Upper lobe of left lung (tissue), 4 donors: ENCODE measurements around the gene NEU4.

ENCODE experiments used
- EP300 ChIP-seq, 4 donors: sonication (generic); formaldehyde crosslinking; IDR thresholded peaks; one replicate each; pipeline ENCODE4 v1.5.1; 2017; ENCODE audit warnings: antibody characterized with exemption in 4 of 4, control low read depth in 2 of 4
- TF ChIP-seq, protein P1 (sequence below), 6 experiments: fragments of 450-650 bp in 4 of 6; fragments of 200-600 bp in 2 of 6; sonication (generic) in 2 of 6; IDR thresholded peaks; one replicate each; pipeline ENCODE4 v1.5.1; 2016 to 2019; ENCODE audit warnings: antibody characterized with exemption in 6 of 6

DNA sequence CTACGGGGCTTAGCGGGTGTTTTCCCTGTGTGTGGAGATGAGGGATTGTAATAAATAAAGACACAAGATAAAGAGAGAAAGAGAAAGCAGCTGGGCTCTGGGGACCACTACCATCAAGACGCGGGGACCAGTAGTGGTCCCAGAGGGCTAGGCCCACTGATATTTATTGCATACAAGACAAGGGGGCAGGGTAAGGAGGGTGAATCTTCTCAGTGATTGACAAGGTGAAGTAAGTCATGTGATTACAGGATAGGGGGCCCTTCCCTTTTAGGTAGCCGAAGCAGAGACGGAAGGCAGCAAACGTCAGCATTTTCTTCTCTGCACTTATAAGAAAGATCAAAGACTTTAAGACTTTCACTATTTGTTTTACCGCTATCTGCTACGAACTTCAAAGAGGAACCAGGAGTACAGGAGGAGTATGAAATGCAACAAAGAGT lies 36.9 kb upstream of the NEU4 start:
- TF ChIP-seq, protein P1, sequence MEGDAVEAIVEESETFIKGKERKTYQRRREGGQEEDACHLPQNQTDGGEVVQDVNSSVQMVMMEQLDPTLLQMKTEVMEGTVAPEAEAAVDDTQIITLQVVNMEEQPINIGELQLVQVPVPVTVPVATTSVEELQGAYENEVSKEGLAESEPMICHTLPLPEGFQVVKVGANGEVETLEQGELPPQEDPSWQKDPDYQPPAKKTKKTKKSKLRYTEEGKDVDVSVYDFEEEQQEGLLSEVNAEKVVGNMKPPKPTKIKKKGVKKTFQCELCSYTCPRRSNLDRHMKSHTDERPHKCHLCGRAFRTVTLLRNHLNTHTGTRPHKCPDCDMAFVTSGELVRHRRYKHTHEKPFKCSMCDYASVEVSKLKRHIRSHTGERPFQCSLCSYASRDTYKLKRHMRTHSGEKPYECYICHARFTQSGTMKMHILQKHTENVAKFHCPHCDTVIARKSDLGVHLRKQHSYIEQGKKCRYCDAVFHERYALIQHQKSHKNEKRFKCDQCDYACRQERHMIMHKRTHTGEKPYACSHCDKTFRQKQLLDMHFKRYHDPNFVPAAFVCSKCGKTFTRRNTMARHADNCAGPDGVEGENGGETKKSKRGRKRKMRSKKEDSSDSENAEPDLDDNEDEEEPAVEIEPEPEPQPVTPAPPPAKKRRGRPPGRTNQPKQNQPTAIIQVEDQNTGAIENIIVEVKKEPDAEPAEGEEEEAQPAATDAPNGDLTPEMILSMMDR (IDR thresholded peaks at IDR 0.05): no peak
- no peak for TF ChIP-seq EP300 (IDR thresholded peaks at IDR 0.05)
